ENCODE measurements around the gene CLCN7. TPM values are rescaled to one million over a fixed set of nuclear protein-coding genes. Genes with fewer than 3 reads are reported as not detected.

CLCN7 gene
- total RNA-seq, 1 donor from 2014 or later = 98.1 TPM

DNA sequence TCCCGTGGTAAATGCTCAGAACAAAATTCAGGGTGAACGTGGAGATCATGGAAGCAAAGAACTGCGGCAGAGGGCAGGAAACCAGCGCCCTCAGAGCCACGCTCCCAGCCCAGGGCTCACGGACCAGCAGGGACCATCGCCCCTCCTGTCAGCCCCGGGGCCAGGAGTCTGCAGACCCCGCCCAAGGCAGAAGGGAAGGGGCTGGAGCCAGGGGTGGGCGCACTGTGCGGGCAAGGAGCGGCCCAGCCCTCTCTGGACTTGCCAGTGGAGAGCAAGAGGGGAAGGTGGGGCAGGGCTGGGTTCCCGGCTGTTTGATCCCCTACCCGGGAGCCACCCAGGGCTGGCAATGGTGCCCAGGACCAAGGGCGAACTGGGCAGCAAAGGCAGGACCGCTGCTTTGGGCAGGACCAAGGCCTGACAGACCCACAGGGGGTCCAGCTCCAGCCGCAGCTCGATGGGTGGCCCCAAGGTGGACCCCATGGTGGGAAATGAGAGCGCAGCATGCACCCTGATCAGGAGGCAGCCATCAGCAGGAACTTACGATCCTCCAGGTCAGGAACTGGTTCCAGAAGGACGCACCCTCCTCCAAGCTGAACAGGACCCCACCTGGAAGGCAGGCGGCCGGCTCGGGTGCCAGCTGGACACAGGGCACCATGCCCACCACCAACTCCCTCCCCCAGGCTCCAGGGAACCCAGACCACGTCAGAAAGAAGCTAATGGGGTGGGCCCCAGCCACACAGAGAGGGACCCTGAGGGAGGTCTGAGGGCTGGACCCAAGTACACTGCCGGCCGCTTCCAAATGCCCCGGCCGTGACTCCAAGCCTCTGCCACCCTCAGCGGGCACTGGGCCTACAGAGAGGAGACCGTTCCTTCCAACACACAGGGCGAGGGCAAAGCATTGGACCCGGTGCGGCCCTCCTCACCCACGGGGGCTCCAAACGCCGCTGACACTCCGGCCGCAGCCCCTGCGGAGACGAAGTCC is 19.3 kb downstream of the CLCN7 start:
- Mint-ChIP-seq H3K4me1 (ENCODE audit: unreplicated experiment) (no peaks in the 10 kb centered on the region), H3K27me3 (no peaks in the 10 kb centered on the region), H3K27ac (no peak overlapping the region), H3K4me3 (no peak overlapping the region), H3K9me3 (no peaks in the 10 kb centered on the region), H3K36me3 (no peaks in the 10 kb centered on the region)
- no peak for DNase-seq (ENCODE audit: extremely low spot score, unreplicated experiment)
- no peak for TF ChIP-seq CTCF (conservative IDR thresholded peaks at IDR 0.05)

GRCh38 chr16:1454561-1454960 is 20.3 kb downstream of the CLCN7 start:
- Mint-ChIP-seq H3K27me3 (no peaks in the 10 kb centered on the region), H3K27ac (no peak overlapping the region), H3K9me3 (no peaks in the 10 kb centered on the region), H3K36me3 (no peaks in the 10 kb centered on the region), H3K4me1 (ENCODE audit: unreplicated experiment) (no peaks in the 10 kb centered on the region), H3K4me3 (no peak overlapping the region)
- DNase-seq (ENCODE audit: extremely low spot score, unreplicated experiment) = no peak
- no peak for TF ChIP-seq CTCF (conservative IDR thresholded peaks at IDR 0.05)

GRCh38 chr16:1453316-1453715 is 21.5 kb downstream of the CLCN7 start:
- Mint-ChIP-seq H3K4me1 (ENCODE audit: unreplicated experiment) (no peaks in the 10 kb centered on the region), H3K4me3 (no peak overlapping the region), H3K27me3 (no peaks in the 10 kb centered on the region), H3K36me3 (no peaks in the 10 kb centered on the region), H3K9me3 (no peaks in the 10 kb centered on the region), H3K27ac (no peak overlapping the region)
- no peak for DNase-seq (ENCODE audit: extremely low spot score, unreplicated experiment)
- TF ChIP-seq CTCF (conservative IDR thresholded peaks at IDR 0.05) = no peak

- Mint-ChIP-seq H3K4me1 (ENCODE audit: unreplicated experiment) (no peaks in the 10 kb centered on the region), H3K27ac (no peak overlapping the region), H3K27me3 (no peaks in the 10 kb centered on the region), H3K4me3 (no peak overlapping the region), H3K9me3 (no peaks in the 10 kb centered on the region), H3K36me3 (no peaks in the 10 kb centered on the region)
- TF ChIP-seq CTCF (conservative IDR thresholded peaks at IDR 0.05) = no peak
- DNase-seq (ENCODE audit: extremely low spot score, unreplicated experiment) = no peak
Measured at GRCh38 chr16:1452530-1452929, 22.3 kb downstream of the CLCN7 start.

GRCh38 chr16:1451702-1452392 is 23.0 kb downstream of the CLCN7 start:
- H3K4me3 Mint-ChIP-seq = no peak overlapping the region
- no peaks in the 10 kb centered on the region for H3K36me3 Mint-ChIP-seq
- no peak overlapping the region for H3K27ac Mint-ChIP-seq
- no peaks in the 10 kb centered on the region for H3K27me3 Mint-ChIP-seq
- no peak for TF ChIP-seq CTCF (conservative IDR thresholded peaks at IDR 0.05)
- no peak for DNase-seq (ENCODE audit: extremely low spot score, unreplicated experiment)
- H3K4me1 Mint-ChIP-seq (ENCODE audit: unreplicated experiment) = no peaks in the 10 kb centered on the region
- no peaks in the 10 kb centered on the region for H3K9me3 Mint-ChIP-seq
